Measurements from ENCODE around the gene DTWD1.
"Not testable (repeated sequence)": the region's sequence is repeated elsewhere in the genome, so short reads cannot be mapped to it uniquely, and the experiment has no call there.

DTWD1 gene

DNA sequence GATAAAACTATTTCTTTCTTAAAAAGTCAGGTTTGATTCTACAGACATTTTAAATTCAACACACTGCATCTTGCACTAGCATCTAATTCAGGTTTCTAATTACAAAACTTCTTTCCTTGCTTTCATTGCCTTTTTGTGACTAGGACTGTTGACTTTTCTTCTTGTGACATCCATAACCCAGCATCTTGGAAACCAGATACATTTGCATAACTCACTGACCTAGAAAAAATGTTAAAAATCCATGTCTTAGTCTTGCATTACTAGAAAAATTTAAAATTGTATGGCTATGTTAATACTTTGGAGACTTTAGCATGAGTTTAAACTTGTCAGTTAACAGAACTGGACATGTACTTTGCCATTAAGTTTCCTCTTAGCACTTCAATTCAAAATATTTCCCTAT lies 72.7 kb downstream of the DTWD1 start:
- no peak for DNase-seq
- Histone ChIP-seq H3K27me3 (no peaks in the 10 kb centered on the region), H3K9me3 (no peaks in the 10 kb centered on the region), H3K4me3 (ENCODE audit: low read depth, low read length) (no peak overlapping the region), H3K36me3 (no peaks in the 10 kb centered on the region), H3K4me1 (no peaks in the 10 kb centered on the region)
- TF ChIP-seq, protein P1, sequence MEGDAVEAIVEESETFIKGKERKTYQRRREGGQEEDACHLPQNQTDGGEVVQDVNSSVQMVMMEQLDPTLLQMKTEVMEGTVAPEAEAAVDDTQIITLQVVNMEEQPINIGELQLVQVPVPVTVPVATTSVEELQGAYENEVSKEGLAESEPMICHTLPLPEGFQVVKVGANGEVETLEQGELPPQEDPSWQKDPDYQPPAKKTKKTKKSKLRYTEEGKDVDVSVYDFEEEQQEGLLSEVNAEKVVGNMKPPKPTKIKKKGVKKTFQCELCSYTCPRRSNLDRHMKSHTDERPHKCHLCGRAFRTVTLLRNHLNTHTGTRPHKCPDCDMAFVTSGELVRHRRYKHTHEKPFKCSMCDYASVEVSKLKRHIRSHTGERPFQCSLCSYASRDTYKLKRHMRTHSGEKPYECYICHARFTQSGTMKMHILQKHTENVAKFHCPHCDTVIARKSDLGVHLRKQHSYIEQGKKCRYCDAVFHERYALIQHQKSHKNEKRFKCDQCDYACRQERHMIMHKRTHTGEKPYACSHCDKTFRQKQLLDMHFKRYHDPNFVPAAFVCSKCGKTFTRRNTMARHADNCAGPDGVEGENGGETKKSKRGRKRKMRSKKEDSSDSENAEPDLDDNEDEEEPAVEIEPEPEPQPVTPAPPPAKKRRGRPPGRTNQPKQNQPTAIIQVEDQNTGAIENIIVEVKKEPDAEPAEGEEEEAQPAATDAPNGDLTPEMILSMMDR (IDR thresholded peaks at IDR 0.05; ENCODE audit: low read depth, low read length): no peak

DNA sequence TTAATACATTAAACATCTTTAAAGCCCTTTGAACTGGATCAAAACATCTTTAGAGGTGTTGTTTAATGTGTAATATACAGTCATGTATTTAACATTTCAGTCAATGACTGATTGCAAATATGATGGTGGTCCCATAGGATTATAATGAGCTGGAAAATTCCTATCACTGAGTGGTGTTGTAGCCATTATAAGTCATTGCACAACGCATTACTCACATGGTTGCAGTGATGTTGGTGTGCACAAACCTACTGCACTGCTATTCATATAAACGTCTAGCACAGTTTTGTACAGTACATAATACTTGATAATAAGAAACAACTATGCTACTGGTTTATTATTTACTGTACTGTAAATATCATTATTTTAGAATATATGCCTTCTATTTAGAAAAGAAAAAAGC lies 75.6 kb downstream of the DTWD1 start:
- Histone ChIP-seq H3K4me1 (no peaks in the 10 kb centered on the region), H3K36me3 (no peaks in the 10 kb centered on the region), H3K9me3 (no peaks in the 10 kb centered on the region), H3K4me3 (ENCODE audit: low read depth, low read length) (no peak overlapping the region), H3K27me3 (no peaks in the 10 kb centered on the region)
- no peak for DNase-seq
- TF ChIP-seq, protein P1 (IDR thresholded peaks at IDR 0.05; ENCODE audit: low read depth, low read length): no peak

DNA sequence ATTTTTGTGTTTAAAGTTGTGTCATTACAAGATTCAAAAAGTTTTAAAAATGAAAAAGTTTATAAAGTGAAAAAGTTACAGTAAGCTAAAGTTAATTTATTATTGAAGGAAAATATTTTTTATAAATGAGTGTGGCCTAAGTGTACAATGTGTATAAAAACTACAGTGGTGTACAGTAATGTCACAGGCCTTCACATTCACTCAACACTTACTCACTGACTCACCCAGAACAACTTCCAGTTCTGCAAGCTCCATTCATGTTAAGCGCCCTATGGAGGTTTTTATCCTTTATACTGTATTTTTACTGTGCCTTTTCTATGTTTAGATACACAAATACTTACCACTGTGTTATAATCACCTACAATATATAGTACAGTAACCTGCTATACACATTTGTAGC lies 76.3 kb downstream of the DTWD1 start:
- H3K9me3 ChIP-seq: no peaks in the 10 kb centered on the region
- TF ChIP-seq, protein P1 (IDR thresholded peaks at IDR 0.05; ENCODE audit: low read depth, low read length): no peak
- no peaks in the 10 kb centered on the region for H3K27me3 ChIP-seq
- H3K4me3 ChIP-seq (ENCODE audit: low read depth, low read length): no peak overlapping the region
- no peak for DNase-seq
- H3K4me1 ChIP-seq: no peaks in the 10 kb centered on the region
- H3K36me3 ChIP-seq: no peaks in the 10 kb centered on the region

DNA sequence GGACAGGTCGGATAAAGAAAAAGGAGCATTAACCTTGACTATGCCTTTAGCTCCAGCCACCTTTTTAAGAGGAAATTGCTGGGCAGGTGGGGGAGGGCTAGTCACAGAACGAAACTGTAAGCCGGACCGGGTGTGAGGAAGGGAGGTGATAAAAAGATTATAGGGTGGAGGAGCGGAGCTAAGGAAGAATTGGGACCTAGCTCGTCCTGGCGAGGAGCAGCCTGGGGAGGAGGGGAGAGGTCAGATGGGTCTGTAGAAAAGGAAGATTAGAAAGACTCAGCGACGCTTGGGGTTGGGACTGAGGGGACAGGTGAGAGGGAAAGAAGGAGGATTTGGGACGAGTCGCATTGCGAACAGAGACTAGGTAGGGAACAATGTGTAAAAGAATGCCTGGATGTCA lies 82.1 kb downstream of the DTWD1 start:
- not testable (repeated sequence) for H3K36me3 ChIP-seq; DNase-seq; H3K27me3 ChIP-seq; H3K4me3 ChIP-seq (ENCODE audit: low read depth, low read length); H3K9me3 ChIP-seq; H3K4me1 ChIP-seq

All from BE2C (cell line).